GM12875 (cell line): ENCODE measurements around the gene GTF3C4.

ENCODE experiments used
- H3K4me3 ChIP-seq: one replicate; pipeline ENCODE4 v1.5.1; 2011; ENCODE audit warnings: low read depth, low read length, control low read depth
- TF ChIP-seq, protein P1 (sequence below): IDR thresholded peaks from 2 replicates; pipeline ENCODE4 v1.5.1; 2011; ENCODE audit warnings: low read depth, mild to moderate bottlenecking, control low read depth, inconsistent platforms, low read length, moderate library complexity, borderline replicate concordance; ENCODE audit not compliant: insufficient read depth

Gene GTF3C4

DNA sequence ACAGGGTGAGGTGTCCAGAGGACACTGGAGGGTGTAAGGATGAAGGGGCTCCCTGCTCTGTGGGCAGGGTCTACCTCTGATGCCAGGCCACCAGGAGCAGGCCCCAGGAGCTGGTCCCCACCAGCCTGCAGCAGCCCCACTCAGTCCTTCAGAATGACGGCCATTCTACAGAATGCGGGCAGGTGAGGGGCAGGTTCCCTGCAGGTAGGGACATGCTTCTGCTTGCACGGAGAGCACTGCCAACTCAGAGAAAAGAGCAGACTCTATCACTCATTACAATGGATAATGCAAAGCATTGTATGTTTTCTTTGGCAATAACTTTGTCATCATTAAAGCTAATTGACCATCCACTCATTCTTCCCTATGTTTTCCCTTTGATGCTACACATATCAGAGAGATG, 39.5 kb upstream of the GTF3C4 start:
- TF ChIP-seq, protein P1, sequence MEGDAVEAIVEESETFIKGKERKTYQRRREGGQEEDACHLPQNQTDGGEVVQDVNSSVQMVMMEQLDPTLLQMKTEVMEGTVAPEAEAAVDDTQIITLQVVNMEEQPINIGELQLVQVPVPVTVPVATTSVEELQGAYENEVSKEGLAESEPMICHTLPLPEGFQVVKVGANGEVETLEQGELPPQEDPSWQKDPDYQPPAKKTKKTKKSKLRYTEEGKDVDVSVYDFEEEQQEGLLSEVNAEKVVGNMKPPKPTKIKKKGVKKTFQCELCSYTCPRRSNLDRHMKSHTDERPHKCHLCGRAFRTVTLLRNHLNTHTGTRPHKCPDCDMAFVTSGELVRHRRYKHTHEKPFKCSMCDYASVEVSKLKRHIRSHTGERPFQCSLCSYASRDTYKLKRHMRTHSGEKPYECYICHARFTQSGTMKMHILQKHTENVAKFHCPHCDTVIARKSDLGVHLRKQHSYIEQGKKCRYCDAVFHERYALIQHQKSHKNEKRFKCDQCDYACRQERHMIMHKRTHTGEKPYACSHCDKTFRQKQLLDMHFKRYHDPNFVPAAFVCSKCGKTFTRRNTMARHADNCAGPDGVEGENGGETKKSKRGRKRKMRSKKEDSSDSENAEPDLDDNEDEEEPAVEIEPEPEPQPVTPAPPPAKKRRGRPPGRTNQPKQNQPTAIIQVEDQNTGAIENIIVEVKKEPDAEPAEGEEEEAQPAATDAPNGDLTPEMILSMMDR: no peak
- H3K4me3 ChIP-seq: no peak overlapping the region

DNA sequence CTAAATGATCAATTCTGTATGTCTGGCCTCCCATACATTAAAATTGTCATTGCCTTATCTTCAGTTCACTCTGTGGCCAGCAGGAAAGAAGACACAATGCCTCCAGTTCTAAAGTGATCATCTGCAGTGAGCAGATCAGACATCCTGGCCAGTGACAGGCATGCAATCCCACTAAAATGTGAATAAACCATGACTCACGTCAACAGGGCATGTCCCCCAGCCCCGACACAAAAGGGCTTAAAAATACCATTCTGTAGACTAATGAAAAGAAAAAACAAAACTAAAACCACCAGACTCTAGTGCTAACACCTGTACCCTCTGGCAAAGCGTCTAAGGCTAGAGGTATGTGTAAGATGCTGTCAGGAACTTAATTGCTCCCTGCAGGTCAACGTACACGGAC, 39.0 kb upstream of the GTF3C4 start:
- no peak overlapping the region for H3K4me3 ChIP-seq
- TF ChIP-seq, protein P1: no peak

DNA sequence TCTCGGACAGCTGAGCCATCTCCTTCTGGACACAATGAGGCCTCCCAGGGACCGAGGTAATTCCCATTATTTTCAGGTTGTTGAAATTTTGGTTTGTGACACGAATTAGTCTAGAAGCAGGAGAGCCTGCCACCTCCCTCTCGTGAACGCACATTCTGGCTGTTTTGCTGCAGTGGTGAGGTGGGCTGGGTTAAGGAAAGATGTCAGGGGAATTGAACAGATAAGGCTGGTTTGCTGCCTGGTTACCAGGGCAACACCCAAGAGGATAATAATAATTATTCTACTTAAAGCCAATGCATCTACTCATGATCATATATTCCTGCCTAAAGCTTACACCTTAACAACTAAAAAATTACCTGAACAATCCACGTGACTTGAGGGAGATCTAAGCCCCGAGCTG, 38.6 kb upstream of the GTF3C4 start:
- TF ChIP-seq, protein P1: no peak
- no peak overlapping the region for H3K4me3 ChIP-seq

DNA sequence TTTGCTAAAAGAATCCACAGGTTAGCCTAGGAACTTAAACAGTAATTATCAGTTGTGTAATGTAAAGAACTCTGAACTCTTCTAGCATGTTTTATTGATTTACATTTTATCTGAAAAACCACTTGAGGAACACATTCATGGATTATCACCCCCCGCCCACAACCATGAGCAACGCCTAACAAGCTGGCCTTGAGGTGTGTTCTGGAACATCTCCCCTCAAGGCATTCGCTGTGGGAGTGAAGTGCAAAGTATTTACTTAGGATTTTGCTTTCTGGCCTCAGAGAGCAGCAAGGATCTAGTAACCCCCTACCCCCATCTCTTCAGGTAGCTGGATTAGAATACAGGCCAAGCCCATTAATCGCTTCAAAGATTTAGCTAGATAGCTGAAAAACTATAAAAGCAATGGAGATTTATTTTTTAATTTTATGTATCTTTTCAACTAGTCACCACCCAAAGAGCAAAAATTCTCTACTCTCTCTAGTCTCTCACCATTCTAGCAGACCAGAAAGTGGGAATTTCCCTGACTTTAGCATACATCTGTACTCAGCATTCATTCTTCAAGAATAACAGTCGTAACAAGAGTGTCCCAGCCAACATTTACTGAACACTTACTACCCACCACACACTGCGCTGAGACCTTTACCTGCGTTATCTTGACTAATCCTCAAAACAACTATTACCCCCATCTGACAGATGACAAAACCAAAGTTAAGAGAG, 37.7 kb upstream of the GTF3C4 start:
- TF ChIP-seq, protein P1: no peak
- H3K4me3 ChIP-seq: no peak overlapping the region

DNA sequence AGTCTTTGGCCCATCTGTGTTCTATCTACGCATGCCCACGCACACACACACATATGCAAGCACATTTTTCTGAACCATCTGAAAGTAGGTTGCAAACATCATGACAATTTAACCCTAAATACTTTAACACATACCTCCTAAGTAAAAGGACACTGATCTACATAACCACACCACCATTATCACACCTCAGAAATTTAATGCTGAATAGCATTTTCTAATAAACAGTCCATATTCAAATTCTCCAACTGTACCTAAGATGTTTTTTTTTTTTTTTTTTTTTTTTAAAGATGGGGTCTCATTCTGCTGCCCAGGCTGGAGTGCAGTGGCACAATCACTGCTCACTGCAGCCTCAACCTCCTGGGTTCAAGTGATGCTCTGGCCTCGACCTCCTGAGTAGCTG, 35.9 kb upstream of the GTF3C4 start:
- no peak overlapping the region for H3K4me3 ChIP-seq
- TF ChIP-seq, protein P1: no peak

DNA sequence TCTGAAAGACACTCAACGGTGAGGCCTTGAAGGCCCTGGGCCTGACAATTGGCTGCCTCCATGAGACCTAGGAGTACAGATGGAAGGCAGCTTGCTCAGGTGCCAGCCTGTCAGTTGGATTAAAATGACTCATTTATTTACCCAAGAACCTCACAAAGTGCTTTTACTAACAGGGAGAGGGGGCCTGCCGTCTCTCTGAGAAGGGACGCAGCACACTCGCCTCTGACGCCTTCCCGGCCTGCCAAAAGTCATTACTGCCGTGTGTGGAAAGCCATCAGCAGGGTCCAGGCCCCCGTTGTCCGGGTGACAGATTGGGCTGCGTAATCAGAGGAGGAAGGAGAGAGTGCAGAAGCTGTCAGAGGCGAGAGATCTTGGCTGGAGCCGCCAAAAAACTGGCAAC, 32.9 kb upstream of the GTF3C4 start:
- no peak overlapping the region for H3K4me3 ChIP-seq
- TF ChIP-seq, protein P1: no peak

DNA sequence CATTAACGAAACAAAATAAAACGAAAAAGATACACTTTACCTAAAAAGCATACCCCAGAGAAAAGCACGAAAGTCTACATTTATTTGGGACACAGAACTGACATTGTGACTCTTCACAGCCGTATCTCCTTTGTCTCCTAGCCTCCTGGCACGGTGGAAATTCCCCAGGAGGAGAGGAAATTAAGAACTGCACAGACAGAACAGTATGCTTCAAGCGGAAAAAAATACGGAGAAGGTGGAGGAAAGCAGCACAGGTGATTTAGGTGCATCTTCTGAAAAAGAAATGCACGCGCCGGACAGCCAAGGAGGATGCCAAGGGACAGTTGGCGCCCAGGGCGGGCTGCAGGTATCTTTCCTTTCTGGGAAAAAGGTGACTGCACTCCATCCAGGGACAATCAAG, 32.5 kb upstream of the GTF3C4 start:
- no peak overlapping the region for H3K4me3 ChIP-seq
- TF ChIP-seq, protein P1: no peak
